A673 (cell line): ENCODE data around the gene NUP85.

Source experiments
- CTCF ChIP-seq: fragments of 300-800, 200-600 bp; sonication (generic); conservative IDR thresholded peaks from 2 replicates; pipeline ENCODE4 v1.5.1; 2017; ENCODE audit warnings: low read depth, mild to moderate bottlenecking, antibody characterized with exemption, low read length, moderate library complexity, mixed read lengths
- EZH2 ChIP-seq: fragments of 200-600 bp; sonication (generic); IDR thresholded peaks from 2 replicates; pipeline ENCODE4 v1.6.1; 2017; ENCODE audit warnings: borderline replicate concordance, low read depth, mild to moderate bottlenecking, mixed read lengths, antibody characterized with exemption, low read length; ENCODE audit not compliant: poor library complexity, severe bottlenecking

GRCh38 chr17:75241996-75242460 lies 36.5 kb downstream of the NUP85 start:
- TF ChIP-seq CTCF (no peak), EZH2 (no peak)
